Panc1 (cell line): ENCODE results near the gene RTCB. TPM values are rescaled to one million over a fixed set of nuclear protein-coding genes. Genes with fewer than 3 reads are reported as not detected.

Experiments
- total RNA-seq: library from RNA; stranded (reverse); gene quantifications from one replicate; pipeline ENCODE4 v1.2.1, GENCODE V29; 2021; ENCODE audit not compliant: unreplicated experiment

Gene RTCB
- total RNA-seq, 1 experiment from 2014 or later, result 55.9 TPM

Other genes starting within 250 kb of the RTCB start
- not detected for gene RFPL2, start 207.2 kb downstream of the RTCB start, total RNA-seq
- not detected for gene SLC5A4, start 156.9 kb downstream of the RTCB start, total RNA-seq
- gene RFPL3, start 54.4 kb downstream of the RTCB start, total RNA-seq, result not detected
- not detected for gene BPIFC, start 52.2 kb upstream of the RTCB start, total RNA-seq
- gene FBXO7, start 62.6 kb upstream of the RTCB start, total RNA-seq, result 67.8 TPM